ACC112 (cell line): ENCODE results near the gene ANKRD13D.

ENCODE experiments used
- H2AFZ ChIP-seq: fragments of 200-600 bp; sonication (generic); one replicate; pipeline ENCODE4 v1.6.0; 2017; ENCODE audit warnings: antibody characterized with exemption, low read length; ENCODE audit not compliant: unreplicated experiment
- H3K27ac ChIP-seq: fragments of 200-600 bp; sonication (generic); 2 replicates; pipeline ENCODE4 v1.5.1; 2014; ENCODE audit warnings: low read depth, mild to moderate bottlenecking, antibody characterized with exemption, low read length, moderate library complexity
- H3K27me3 ChIP-seq: fragments of 200-600 bp; sonication (generic); 2 replicates; pipeline ENCODE4 v1.6.1; 2014; ENCODE audit warnings: mild to moderate bottlenecking, antibody characterized with exemption, low read length, moderate library complexity, mixed read lengths; ENCODE audit not compliant: insufficient read depth
- H3K36me3 ChIP-seq: fragments of 200-600 bp; sonication (generic); 2 replicates; pipeline ENCODE4 v1.6.1; 2016; ENCODE audit warnings: mild to moderate bottlenecking, antibody characterized with exemption, low read length, moderate library complexity, mixed read lengths; ENCODE audit not compliant: insufficient read depth
- H3K4me1 ChIP-seq: fragments of 200-600 bp; sonication (generic); one replicate; pipeline ENCODE4 v1.6.1; 2016; ENCODE audit warnings: low read length, mixed read lengths; ENCODE audit not compliant: insufficient read depth, unreplicated experiment, control insufficient read depth
- H3K4me3 ChIP-seq: fragments of 200-600 bp; sonication (generic); 2 replicates; pipeline ENCODE4 v1.5.1; 2014; ENCODE audit warnings: mild to moderate bottlenecking, low read depth, low read length
- H3K79me2 ChIP-seq: fragments of 200-600 bp; sonication (generic); one replicate; pipeline ENCODE4 v1.6.0; 2016; ENCODE audit warnings: low read length; ENCODE audit not compliant: control insufficient read depth, unreplicated experiment, insufficient read depth

Gene ANKRD13D

DNA sequence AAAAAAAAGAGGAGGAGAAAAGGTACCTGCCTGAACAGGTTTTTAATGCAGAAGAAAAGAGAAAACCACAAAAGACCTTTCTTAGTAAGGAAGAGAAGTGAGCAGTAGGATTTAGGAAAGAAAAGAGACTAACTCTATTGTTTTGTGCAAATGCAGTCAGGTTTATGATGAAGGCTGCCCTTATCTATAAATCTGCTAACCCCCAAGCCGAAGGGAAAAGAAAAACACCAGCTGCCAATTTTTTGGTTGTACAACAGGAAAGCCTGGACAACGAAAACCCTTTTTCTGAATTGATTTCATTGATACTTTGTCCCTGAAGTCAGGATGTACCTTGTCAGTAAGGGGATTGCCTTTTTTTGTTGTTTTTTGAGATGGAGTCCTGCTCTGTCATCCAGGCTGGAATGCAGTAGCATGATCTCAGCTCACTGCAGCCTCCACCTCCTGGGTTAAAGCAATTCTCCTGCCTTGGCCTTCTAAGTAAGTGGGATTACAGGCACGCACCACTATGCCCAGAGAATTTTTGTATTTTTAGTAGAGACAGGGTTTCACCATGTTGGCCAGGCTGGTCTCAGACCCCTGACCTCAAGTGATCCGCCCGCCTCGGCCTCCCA lies 43.1 kb downstream of the ANKRD13D start:
- Histone ChIP-seq H2AFZ (no peak overlapping the region), H3K36me3 (peaks cover 4% of the 10 kb centered on the region), H3K27me3 (no peaks in the 10 kb centered on the region), H3K79me2 (no peaks in the 10 kb centered on the region), H3K27ac (no peak overlapping the region), H3K4me1 (no peaks in the 10 kb centered on the region), H3K4me3 (no peak overlapping the region)

DNA sequence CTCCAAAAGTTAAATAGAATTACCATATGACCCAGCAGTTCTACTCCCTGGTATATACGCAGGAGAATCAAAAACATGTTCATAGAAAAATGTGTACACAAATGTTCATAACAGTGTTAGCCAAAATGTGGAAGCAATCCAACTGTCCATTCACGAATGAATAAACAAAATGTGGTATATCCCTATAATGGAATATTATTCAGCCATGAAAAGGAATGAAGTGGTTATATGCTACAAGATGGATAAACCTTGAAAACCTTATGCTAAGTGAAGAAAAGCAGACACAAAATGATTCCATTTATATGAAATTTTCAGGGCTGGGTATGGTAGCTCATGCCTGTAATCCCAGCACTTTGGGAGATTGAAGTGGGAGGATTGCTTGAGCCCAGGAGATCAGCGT lies 48.2 kb downstream of the ANKRD13D start:
- Histone ChIP-seq H3K79me2 (no peaks in the 10 kb centered on the region), H3K27me3 (no peaks in the 10 kb centered on the region), H3K27ac (no peak overlapping the region)

DNA sequence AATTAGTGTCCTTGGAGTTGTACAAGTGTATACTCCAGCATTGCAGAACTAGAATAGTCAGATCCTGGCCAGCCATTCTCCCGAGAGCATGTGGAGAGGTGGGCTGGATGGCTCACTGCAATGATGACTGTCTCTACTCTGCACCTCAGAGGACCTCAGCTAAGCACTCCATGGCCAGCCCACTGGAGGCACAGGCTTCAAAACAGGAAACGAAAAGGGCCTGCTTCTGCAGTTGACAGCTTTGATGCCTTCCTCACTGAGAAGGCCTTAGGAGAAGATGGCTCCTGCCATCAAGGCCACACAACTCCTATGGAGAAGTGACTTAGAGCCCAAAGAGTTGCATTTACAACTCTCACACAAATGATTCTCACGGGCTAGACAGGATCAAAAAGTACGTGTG lies 55.2 kb downstream of the ANKRD13D start:
- no peak overlapping the region for H2AFZ ChIP-seq
- no peak overlapping the region for H3K4me3 ChIP-seq
- H3K27ac ChIP-seq, result no peak overlapping the region
- no peaks in the 10 kb centered on the region for H3K79me2 ChIP-seq
- peaks cover 26% of the 10 kb centered on the region for H3K4me1 ChIP-seq
- no peaks in the 10 kb centered on the region for H3K27me3 ChIP-seq
- peaks cover 4% of the 10 kb centered on the region; the same call in 1 of the 2 replicates for H3K36me3 ChIP-seq

More for the DNA sequence above, 48.2 kb downstream of the ANKRD13D start:
- H3K4me3 ChIP-seq, result no peak overlapping the region
- no peaks in the 10 kb centered on the region for H3K4me1 ChIP-seq
- no peak overlapping the region for H2AFZ ChIP-seq
- H3K36me3 ChIP-seq, result peaks cover 5% of the 10 kb centered on the region

DNA sequence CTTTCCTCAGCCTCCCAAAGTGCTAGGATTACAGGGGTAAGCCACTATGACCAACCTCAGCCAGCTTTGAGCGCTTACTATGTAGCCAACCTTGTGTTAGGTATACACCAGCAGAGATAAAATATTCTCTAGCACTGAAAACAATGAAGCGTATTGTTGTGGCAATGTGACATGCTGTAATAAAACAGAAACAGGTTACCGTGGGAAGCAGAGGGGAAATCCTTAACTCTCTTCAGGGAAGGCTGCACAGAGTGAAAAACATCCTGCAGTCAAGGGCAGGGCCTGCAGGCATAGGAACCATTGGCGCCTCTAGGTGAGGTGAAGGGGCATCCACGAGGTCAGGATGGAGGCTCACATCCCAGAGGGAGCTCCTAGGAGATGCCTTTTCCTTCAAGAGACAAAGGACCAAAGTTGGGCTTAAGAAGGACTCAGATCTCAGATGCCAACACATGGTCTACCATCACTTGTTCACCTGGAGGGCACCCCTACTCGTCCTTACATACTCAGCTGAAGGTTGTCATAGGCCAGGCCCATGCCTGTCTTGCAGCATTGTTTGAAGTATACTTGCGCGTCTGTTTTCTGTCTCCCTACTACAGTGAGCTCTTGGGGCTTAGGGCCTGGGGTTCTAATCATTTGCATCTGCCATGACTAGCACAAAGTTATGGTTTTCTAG lies 56.3 kb downstream of the ANKRD13D start:
- Histone ChIP-seq H3K36me3 (peaks cover 4% of the 10 kb centered on the region; the same call in 1 of the 2 replicates), H3K27ac (no peak overlapping the region), H2AFZ (no peak overlapping the region), H3K4me1 (peaks cover 33% of the 10 kb centered on the region), H3K79me2 (no peaks in the 10 kb centered on the region), H3K4me3 (no peak overlapping the region), H3K27me3 (no peaks in the 10 kb centered on the region)

DNA sequence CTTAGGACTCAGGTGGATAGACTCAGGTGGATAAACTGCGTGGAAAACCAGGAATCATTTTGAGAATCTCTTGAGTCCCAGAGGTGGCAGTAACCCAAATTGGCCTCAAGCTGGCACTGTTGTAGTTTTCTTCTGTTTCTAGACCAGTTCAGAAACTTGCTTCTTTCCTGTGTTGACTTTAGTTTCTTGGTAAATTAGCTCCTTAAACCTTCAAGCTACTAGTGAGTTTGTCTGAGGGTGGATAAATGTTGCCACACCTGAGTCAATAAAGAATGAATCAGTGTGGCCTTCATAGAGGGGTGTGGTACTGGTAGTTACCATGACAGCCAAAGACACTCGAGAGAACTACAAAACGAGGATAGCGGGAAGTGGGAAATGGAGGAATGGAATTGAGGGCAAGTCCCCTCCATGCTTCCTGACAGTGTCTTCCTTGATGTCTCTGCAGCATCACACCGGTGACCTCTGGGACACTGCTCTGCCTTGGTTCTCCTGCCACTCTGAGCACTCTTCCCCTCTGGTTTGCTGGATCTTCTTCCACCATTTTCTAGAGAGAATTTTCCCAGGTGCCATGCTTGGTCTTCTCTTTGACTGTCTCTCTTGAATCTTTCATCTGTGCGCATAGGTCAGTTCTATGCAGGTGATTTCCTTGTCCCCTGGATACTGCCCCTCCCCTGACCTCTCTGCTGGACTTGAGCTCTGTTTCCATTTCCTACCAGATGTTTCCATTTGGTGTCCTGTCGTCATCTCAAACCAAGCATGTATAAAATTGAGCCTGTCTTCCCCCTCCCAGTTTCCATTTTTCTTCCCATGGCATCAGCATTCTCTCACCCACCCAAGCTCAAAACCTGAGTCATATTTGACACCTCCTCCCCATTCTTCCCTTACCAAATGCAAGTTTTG lies 57.1 kb downstream of the ANKRD13D start:
- H3K27me3 ChIP-seq, result no peaks in the 10 kb centered on the region
- H3K79me2 ChIP-seq, result no peaks in the 10 kb centered on the region
- peaks cover 36% of the 10 kb centered on the region for H3K4me1 ChIP-seq
- H3K4me3 ChIP-seq, result no peak overlapping the region; the same call in 1 of the 2 replicates
- peaks cover 4% of the 10 kb centered on the region; the same call in 1 of the 2 replicates for H3K36me3 ChIP-seq
- peak overlapping the region; percentile 72 for H3K27ac ChIP-seq
- H2AFZ ChIP-seq, result no peak overlapping the region

DNA sequence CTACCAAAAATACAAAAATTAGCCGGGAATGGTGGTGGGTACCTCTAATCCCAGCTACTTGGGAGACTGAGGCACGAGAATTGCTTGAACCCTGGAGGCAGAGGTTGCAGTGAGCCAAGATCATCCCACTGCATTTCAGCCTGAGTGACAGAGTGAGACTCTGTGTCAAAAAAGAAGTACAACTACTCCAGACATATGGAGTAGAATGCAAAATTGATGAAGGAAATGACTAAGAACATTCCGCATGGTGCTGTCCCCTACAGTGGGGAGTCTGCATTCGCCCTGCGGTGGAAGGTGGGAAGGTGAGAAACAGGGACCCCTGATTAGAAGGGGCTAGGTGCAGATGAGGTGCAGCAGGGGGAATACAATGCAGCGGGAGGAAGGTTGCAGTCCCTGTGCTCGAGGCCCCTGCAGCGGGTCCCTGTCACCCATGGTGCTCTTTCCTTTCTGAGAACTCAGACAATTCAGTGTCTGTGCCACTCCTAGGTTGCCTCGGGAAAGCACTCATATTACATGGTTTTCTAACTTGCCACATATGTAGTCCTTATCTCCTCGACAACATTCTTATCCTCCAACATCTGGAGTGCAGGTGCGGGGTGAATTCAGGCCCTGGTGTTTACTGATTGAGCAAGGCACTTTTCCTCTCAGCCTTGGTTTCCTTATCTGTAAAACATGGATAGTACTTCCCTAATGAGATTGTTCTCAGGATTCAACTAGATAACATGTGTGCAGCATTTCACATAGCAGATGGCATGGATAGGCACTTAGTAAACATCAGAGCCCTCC lies 59.1 kb downstream of the ANKRD13D start:
- Histone ChIP-seq H3K27ac (0 out of 2 replicates have a peak overlapping the region, but pooled peaks have one; percentile 17), H3K79me2 (peaks cover 5% of the 10 kb centered on the region), H3K4me1 (peaks cover 44% of the 10 kb centered on the region), H3K36me3 (no peaks in the 10 kb centered on the region), H2AFZ (no peak overlapping the region), H3K27me3 (no peaks in the 10 kb centered on the region), H3K4me3 (no peak overlapping the region)

DNA sequence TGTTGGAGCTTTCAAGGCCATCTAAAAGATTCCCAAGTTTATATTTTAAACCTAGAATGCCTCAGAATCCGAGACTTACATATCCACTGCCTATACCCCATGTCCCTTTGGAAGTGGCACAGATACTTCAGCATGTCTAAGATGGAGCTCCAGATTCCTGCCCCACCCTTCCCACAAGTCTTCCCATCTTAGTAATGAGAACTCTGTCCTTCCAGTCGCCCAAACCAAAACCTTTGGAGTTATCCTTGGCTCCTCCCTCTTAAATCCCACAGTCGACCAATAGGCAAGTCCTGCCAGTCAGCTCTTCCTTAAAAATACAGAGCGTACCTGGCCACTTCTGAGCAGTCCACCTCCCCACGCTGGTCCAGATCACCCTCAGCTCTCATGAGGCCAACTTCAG lies 59.9 kb downstream of the ANKRD13D start:
- no peak overlapping the region for H3K4me3 ChIP-seq
- H3K36me3 ChIP-seq, result no peaks in the 10 kb centered on the region
- no peaks in the 10 kb centered on the region for H3K27me3 ChIP-seq
- H2AFZ ChIP-seq, result no peak overlapping the region
- peaks cover 47% of the 10 kb centered on the region for H3K4me1 ChIP-seq
- H3K79me2 ChIP-seq, result peaks cover 5% of the 10 kb centered on the region
- H3K27ac ChIP-seq, result peak overlapping the region; percentile 13; the same call in 1 of the 2 replicates

DNA sequence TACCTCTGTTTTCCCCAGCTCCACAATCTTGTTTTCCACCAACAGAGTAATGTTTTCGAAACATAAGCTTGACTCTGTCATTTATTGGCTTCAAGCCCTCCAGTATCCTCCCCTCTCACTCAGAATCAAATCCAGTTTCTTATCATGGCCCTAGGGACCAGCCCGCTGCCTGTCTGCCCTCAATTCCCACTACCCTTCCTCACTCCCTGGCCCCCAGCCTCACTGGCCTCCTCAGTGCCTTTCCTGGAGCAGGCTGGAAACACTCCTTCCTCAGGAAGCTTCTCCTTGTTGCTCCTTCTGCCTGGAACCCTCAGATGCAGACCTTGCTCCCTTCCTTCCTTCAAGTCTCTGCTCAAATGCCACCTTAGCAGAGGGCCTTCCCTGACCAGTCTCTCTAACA lies 60.4 kb downstream of the ANKRD13D start:
- H2AFZ ChIP-seq, result no peak overlapping the region
- no peaks in the 10 kb centered on the region for H3K36me3 ChIP-seq
- no peak overlapping the region for H3K27ac ChIP-seq
- no peaks in the 10 kb centered on the region for H3K27me3 ChIP-seq
- H3K4me3 ChIP-seq, result no peak overlapping the region
- H3K79me2 ChIP-seq, result peaks cover 5% of the 10 kb centered on the region
- H3K4me1 ChIP-seq, result peaks cover 51% of the 10 kb centered on the region

DNA sequence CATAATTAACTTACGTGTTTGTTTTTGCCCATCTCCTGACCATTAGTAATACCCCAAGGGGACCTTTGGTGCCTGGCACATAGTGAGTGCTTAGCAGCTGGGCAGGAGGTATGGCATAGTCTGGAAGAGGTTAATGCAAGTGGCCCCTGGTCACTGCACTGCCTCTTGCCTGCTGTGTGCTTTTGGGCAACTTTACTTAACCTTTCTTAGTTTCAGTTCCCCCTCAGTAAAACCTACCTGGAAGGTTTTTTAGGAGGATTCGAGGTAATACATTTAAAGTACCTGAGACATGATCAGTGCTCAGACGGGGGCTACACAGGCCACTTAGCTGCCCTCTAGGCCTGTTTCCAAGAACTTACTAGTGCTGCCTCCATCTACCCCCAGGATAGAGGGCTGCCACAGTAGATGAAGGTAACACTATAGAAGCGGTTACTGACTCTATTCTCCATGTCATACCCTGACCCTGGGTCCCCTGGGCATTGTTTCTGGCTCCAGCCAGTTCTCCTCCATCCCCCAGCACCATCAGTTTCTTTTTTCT lies 60.9 kb downstream of the ANKRD13D start:
- Histone ChIP-seq H3K27me3 (no peaks in the 10 kb centered on the region), H3K4me1 (peaks cover 55% of the 10 kb centered on the region), H2AFZ (no peak overlapping the region), H3K27ac (no peak overlapping the region), H3K36me3 (no peaks in the 10 kb centered on the region), H3K79me2 (peaks cover 5% of the 10 kb centered on the region), H3K4me3 (no peak overlapping the region)
